HG03565 (cell line): ENCODE data around the gene TEK.

ENCODE experiments used
- ATAC-seq: cut with Tn5 transposase; IDR thresholded peaks from one replicate; pipeline ENCODE4 v1.9.1; 2021; ENCODE audit warnings: mild to moderate bottlenecking, moderate library complexity; ENCODE audit not compliant: unreplicated experiment

The TEK gene

DNA sequence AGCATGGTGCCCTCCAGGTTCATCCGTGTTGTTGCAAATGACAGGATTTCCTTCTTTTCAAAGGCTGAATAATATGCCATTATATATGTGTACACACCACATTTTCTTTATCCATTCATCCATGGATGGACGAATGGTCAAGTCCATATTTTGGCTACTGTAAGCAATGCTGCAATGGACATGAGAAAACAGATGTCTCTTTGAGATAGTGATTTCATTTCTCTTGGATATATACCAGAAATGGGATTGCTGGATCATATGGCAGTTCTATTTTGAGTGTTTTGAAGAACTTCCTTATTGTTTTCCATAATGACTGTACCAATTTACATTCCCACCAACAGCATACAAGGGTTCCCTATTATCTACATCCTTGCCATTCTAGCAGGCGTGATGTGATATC is 67.9 kb downstream of the TEK start:
- ATAC-seq = no peak

- ATAC-seq = no peak
These were observed 70.3 kb downstream of the TEK start for GRCh38 chr9:27179245-27179865.

DNA sequence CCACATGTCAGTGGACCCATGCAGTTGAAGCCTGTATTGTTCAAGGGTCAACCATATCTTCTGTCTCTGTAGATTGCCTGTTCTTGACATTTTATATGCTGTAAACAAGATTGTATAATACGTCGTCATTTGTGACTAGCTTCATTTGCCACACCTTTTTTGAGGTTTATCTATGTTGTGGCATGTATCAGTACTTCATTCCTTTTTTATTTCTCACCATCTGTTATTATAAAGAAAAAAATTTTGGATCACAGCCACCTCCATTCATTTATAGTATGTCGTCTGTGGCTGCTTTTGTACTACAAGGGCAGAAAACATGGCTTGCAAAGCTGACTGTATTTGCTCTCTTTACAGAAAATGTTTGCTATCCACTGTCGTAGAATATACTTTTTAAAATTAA is 72.4 kb downstream of the TEK start:
- no peak for ATAC-seq

DNA sequence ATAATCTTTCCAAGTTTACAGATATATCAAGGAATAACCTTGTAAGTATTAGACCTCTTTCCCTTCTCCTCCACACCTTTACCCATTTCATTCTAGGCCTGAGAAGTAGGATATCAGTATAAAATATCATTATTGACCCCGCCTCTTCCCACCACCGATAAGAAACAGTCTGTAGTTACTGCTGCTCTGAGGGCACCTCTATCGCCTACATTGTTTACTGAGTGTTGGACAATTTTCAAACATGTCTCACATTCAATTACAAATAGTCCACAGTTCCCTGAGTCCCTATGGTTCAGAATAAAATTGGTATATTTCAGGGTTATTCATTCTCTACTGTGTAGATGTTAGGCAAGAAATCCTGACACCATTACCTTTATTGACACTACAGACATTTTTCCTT is 73.4 kb downstream of the TEK start:
- no peak for ATAC-seq

- ATAC-seq = no peak
These were observed 74.1 kb downstream of the TEK start for GRCh38 chr9:27183131-27183530.

DNA sequence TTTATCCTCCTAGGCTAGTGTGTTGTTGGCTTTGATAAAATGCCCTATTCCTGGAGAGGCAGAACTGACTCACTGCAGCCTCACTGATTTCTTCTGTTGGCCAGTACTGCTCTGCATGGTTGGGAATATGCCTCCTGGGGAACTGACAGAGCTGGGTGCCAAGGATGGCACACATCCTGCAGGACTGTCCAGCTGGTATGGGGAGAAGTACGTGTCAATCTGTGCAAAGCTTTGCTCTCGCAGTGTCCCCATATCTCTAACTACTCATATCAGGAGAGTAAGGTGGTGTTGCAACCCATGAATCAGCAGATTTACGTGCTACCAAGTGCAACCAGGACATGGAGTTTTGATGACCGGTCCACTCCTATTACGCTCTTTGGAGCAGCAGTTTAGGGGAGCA is 74.7 kb downstream of the TEK start:
- ATAC-seq = no peak

DNA sequence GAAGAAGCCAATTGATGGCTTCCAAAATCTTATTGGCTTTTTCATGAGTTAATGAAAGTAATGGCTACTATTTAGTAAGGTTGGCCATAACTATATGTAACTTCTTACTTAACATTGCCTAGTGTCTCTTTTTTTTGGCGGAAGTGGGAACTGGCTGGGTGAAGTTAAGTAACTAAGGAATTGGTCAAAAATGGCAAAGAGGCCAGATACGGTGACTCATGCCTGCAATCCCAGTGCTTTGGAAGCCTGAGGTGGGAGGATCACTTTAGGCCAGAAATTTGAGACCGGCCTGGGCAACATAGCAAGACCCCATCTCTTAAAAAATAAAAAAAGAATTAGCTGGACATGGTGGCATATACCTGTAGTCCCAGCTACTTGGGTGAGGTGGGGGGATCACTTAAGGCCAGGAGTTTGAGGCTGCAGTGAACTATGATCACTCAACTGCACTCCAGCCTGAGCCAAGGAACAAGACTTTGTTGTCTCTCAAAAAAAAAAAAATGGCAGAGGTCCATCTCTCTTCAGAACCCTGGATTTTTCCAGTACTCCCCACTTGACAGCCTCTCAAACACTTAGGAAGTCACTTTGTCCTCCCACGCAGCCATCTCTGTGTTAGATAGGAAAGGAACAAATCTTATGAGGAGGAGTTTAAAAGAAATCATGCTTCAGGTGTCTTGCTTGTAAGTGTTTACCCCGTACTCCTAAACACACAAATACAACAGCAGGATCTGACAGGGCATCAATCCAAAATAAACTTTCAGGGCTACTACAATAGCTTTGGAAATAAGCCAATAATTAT is 75.7 kb downstream of the TEK start:
- ATAC-seq = no peak

- ATAC-seq = no peak
These were observed 79.4 kb downstream of the TEK start for GRCh38 chr9:27188426-27188825.

GRCh38 chr9:27189426-27189825 is 80.4 kb downstream of the TEK start:
- ATAC-seq = no peak

- no peak for ATAC-seq
These were observed 83.4 kb downstream of the TEK start for GRCh38 chr9:27192291-27192960.

GRCh38 chr9:27193886-27194285 is 84.9 kb downstream of the TEK start:
- ATAC-seq = no peak

- ATAC-seq = no peak
These were observed 85.5 kb downstream of the TEK start for GRCh38 chr9:27194401-27195091.

DNA sequence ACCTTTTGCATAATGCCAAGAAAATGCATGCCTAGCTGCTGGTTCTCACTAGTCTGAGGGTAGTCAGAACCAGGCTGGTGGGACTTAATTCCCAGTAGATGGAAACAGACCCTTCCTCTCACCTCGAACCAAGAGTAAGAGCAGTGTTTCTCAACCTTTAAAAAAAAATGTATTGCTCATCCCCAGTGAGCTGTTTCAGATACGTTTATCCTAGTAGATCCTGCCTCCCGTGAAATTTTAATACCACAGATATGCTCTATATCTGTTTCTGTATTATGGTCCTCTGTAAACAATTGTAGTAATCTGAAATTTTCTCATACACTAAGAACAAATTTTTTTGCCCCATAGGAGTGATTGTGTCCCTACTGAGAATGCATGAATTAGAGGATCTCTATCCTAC is 86.2 kb downstream of the TEK start:
- ATAC-seq = no peak

GRCh38 chr9:27196383-27196782 is 87.4 kb downstream of the TEK start:
- no peak for ATAC-seq

DNA sequence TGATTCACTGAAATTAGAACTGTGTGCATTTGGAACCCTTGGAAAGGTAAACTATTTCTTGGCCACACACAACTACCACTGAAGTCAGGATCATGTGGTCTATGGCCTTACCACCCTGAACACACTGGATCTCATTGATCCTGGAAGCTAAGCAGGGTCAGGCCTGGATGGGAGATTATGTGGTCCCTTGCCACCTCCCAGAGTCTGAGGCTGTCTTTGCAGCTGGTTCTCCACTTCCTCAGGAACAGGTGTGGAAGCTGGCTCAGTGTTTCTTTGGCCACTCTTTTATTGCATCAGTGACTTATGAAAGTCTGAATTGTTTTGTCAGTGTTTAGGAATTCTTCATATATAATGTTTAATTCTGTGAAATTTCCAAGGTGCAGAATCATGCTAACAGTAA is 89.2 kb downstream of the TEK start:
- no peak for ATAC-seq

DNA sequence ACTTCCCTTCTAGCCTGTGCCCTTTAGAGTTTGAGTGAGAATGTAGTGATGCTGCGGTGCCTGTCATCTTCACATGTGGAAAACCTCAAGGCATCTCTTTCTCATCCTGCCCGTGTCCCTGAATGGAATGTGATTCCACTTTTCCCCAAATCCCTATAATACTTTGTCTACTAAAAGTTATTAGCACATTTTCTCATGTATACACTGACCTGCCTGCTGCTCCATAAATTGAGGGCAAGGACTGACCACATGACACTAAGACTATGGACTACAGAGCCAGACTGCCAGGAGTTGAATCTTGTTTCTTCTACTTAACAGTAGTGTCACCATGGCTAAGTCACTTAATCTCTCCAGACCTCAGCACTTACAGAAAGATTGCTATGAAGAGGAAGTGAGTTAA is 93.0 kb downstream of the TEK start:
- no peak for ATAC-seq

GRCh38 chr9:27203783-27204182 is 94.8 kb downstream of the TEK start:
- ATAC-seq = no peak

GRCh38 chr9:27204578-27204977 is 95.6 kb downstream of the TEK start:
- ATAC-seq = no peak

- ATAC-seq = no peak
These were observed 96.2 kb downstream of the TEK start for GRCh38 chr9:27205198-27205597.

- no peak for ATAC-seq
These were observed 97.0 kb downstream of the TEK start for GRCh38 chr9:27206041-27206440.

DNA sequence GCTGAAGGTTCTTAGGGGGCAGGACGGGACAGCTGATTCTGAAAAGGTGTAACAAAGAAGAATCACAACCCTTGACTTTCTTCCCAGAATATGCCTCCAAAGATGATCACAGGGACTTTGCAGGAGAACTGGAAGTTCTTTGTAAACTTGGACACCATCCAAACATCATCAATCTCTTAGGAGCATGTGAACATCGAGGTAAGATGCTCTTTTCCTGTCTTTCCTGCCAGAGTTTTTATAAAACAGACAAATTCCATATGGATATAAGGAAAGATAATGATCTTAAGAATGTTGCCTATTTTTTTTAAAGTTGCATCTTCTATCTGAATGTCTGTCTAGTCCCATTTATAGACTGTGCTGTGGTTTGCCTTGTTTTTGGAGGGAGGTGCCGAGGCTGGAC is 100.0 kb downstream of the TEK start:
- ATAC-seq = no peak

DNA sequence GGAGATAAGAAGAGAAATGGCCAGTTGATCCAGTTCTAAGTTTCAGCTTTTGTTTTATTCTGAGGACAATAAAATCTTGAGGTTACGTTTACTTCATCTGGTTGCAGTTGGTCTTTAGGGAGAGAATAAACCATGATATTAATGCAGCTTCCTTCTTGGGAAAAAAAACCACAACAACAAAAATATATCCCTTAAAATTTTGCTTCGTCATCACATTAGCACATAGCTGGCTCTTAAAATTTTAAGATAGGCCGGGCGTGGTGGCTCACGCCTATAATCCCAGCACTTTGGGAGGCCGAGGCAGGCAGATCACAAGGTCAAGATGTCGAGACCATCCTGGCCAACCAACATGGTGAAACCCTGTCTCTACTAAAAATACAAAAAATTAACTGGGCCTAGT is 101.6 kb downstream of the TEK start:
- no peak for ATAC-seq
